GM19043 (cell line): ENCODE data around the gene FHL2.
"Not testable (repeated sequence)": the region's sequence is repeated elsewhere in the genome, so short reads cannot be mapped to it uniquely, and the experiment has no call there.

Experiments used
- ATAC-seq: cut with Tn5 transposase; IDR thresholded peaks from one replicate; pipeline ENCODE4 v1.9.1; 2021; ENCODE audit warnings: low read depth; ENCODE audit not compliant: unreplicated experiment

FHL2 gene

GRCh38 chr2:105424836-105425235 lies 26.0 kb upstream of the FHL2 start:
- not testable (repeated sequence) for ATAC-seq

- ATAC-seq, result no peak
Measured at GRCh38 chr2:105422801-105423200, 23.9 kb upstream of the FHL2 start.

GRCh38 chr2:105421053-105421452 lies 22.2 kb upstream of the FHL2 start:
- ATAC-seq, result no peak

- ATAC-seq, result no peak
Measured at GRCh38 chr2:105418522-105418921, 19.7 kb upstream of the FHL2 start.

GRCh38 chr2:105417857-105418436 lies 19.1 kb upstream of the FHL2 start:
- ATAC-seq, result no peak

GRCh38 chr2:105416156-105416555 lies 17.3 kb upstream of the FHL2 start:
- ATAC-seq, result no peak

GRCh38 chr2:105415007-105415406 lies 16.2 kb upstream of the FHL2 start:
- no peak for ATAC-seq

- no peak for ATAC-seq
Measured at GRCh38 chr2:105413206-105413605, 14.4 kb upstream of the FHL2 start.

GRCh38 chr2:105412584-105412983 lies 13.7 kb upstream of the FHL2 start:
- no peak for ATAC-seq

- ATAC-seq, result no peak
Measured at GRCh38 chr2:105411720-105412407, 13.0 kb upstream of the FHL2 start.

GRCh38 chr2:105410554-105410953 lies 11.7 kb upstream of the FHL2 start:
- ATAC-seq, result no peak

GRCh38 chr2:105409717-105410116 lies 10.9 kb upstream of the FHL2 start:
- ATAC-seq, result no peak

- no peak for ATAC-seq
Measured at GRCh38 chr2:105407946-105408743, 9.3 kb upstream of the FHL2 start.

GRCh38 chr2:105406221-105406620 lies 7.4 kb upstream of the FHL2 start:
- ATAC-seq, result no peak

GRCh38 chr2:105405291-105405690 lies 6.4 kb upstream of the FHL2 start:
- ATAC-seq, result no peak

GRCh38 chr2:105404736-105405135 lies 5.9 kb upstream of the FHL2 start:
- ATAC-seq, result no peak

- ATAC-seq, result no peak
Measured at GRCh38 chr2:105403783-105404698, 5.2 kb upstream of the FHL2 start.

- no peak for ATAC-seq
Measured at GRCh38 chr2:105403241-105403782, 4.5 kb upstream of the FHL2 start.

- no peak for ATAC-seq
Measured at GRCh38 chr2:105402809-105403208, 4.0 kb upstream of the FHL2 start.

- no peak for ATAC-seq
Measured at GRCh38 chr2:105401867-105402266, 3.0 kb upstream of the FHL2 start.
